SU-DHL-6 (cell line): Measurements from ENCODE around the gene SERPINA1.
"Not testable (repeated sequence)": the region's sequence is repeated elsewhere in the genome, so short reads cannot be mapped to it uniquely, and the experiment has no call there.

ENCODE experiments used
- H2AFZ ChIP-seq: fragments of 200-600 bp; sonication (generic); 2 replicates; pipeline ENCODE4 v1.6.1; 2014; ENCODE audit warnings: low read depth, mild to moderate bottlenecking, moderate library complexity, mixed read lengths, antibody characterized with exemption, low read length; ENCODE audit not compliant: severe bottlenecking
- H3F3A ChIP-seq: fragments of 200-600 bp; shearing (Covaris generic); 2 replicates; pipeline ENCODE4 v1.6.0; 2016; ENCODE audit warnings: antibody characterized with exemption, mild to moderate bottlenecking; ENCODE audit not compliant: insufficient read depth
- H3K27ac ChIP-seq: fragments of 200-600 bp; sonication (generic); 2 replicates; pipeline ENCODE4 v1.5.1; 2016; ENCODE audit warnings: low read depth, mild to moderate bottlenecking, low read length, moderate library complexity, mixed read lengths
- H3K27me3 ChIP-seq: fragments of 200-600 bp; sonication (generic), shearing (Covaris generic); 2 replicates; pipeline ENCODE4 v1.6.0; 2014; ENCODE audit warnings: mild to moderate bottlenecking, low read length
- H3K36me3 ChIP-seq: fragments of 200-600 bp; sonication (generic); 2 replicates; pipeline ENCODE4 v1.6.1; 2014; ENCODE audit warnings: mild to moderate bottlenecking, low read length, mixed read lengths
- H3K4me2 ChIP-seq: fragments of 300-600, 200-600 bp; shearing (Covaris generic), sonication (generic); 2 replicates; pipeline ENCODE4 v1.6.0; 2014; ENCODE audit warnings: low read length, low read depth, mild to moderate bottlenecking; ENCODE audit not compliant: poor library complexity, severe bottlenecking
- H3K4me3 ChIP-seq: fragments of 200-600 bp; sonication (generic); 2 replicates; pipeline ENCODE4 v1.5.1; 2014; ENCODE audit warnings: antibody characterized with exemption, low read length, mild to moderate bottlenecking, mixed read lengths; ENCODE audit not compliant: insufficient read depth, poor library complexity, severe bottlenecking
- H3K79me2 ChIP-seq: fragments of 200-600 bp; sonication (generic); 2 replicates; pipeline ENCODE4 v1.6.1; 2014; ENCODE audit warnings: mild to moderate bottlenecking, low read length, moderate library complexity; ENCODE audit not compliant: insufficient read depth
- H3K9ac ChIP-seq: fragments of 200-600 bp; sonication (generic); 2 replicates; pipeline ENCODE4 v1.7.0; 2014; ENCODE audit warnings: mild to moderate bottlenecking, low read length
- H3K9me2 ChIP-seq: fragments of 200-600 bp; sonication (generic); replicated peaks from 2 replicates; pipeline ENCODE4 v1.6.1; 2014; ENCODE audit warnings: low read length; ENCODE audit not compliant: insufficient read depth
- H3K9me3 ChIP-seq: fragments of 200-600 bp; sonication (generic); 2 replicates; pipeline ENCODE4 v1.6.1; 2014; ENCODE audit warnings: low read length, mixed read lengths; ENCODE audit not compliant: insufficient read depth
- H4K20me1 ChIP-seq: fragments of 200-600 bp; sonication (generic); 2 replicates; pipeline ENCODE4 v1.6.1; 2014; ENCODE audit warnings: low read depth, mild to moderate bottlenecking, antibody characterized with exemption, low read length, moderate library complexity, mixed read lengths
- CTCF ChIP-seq: fragments of 200-600 bp; sonication (generic); IDR thresholded peaks from one replicate; pipeline ENCODE4 v1.5.1; 2017; ENCODE audit warnings: antibody characterized with exemption, mild to moderate bottlenecking, low read length, moderate library complexity; ENCODE audit not compliant: insufficient read depth, poor library complexity, severe bottlenecking
- EZH2phosphoT487 ChIP-seq: fragments of 200-600 bp; sonication (generic), shearing (Covaris generic); conservative IDR thresholded peaks from 2 replicates; pipeline ENCODE4 v1.6.1; 2018; ENCODE audit warnings: mild to moderate bottlenecking, antibody characterized with exemption, low read length, moderate library complexity, mixed read lengths

The SERPINA1 gene

GRCh38 chr14:94411638-94412037 lies 23.2 kb upstream of the SERPINA1 start:
- TF ChIP-seq CTCF (no peak), EZH2phosphoT487 (no peak)
- Histone ChIP-seq H3K9me2 (no peaks in the 10 kb centered on the region), H3K9ac (no peak overlapping the region), H2AFZ (no peak overlapping the region), H3K9me3 (peaks cover 5% of the 10 kb centered on the region; the same call in 1 of the 2 replicates), H3F3A (no peaks in the 10 kb centered on the region), H3K4me2 (no peak overlapping the region), H3K27me3 (peaks cover 8% of the 10 kb centered on the region; the same call in 1 of the 2 replicates), H3K36me3 (0 out of 2 replicates have a peak, but pooled peaks cover 6% of the 10 kb centered on the region), H3K27ac (no peak overlapping the region), H3K4me3 (no peak overlapping the region), H3K79me2 (no peaks in the 10 kb centered on the region), H4K20me1 (no peaks in the 10 kb centered on the region)

GRCh38 chr14:94409430-94409829 lies 21.0 kb upstream of the SERPINA1 start:
- H3K9me2 ChIP-seq, H3F3A ChIP-seq, H3K4me2 ChIP-seq, H2AFZ ChIP-seq, H3K4me3 ChIP-seq, H3K9me3 ChIP-seq, H3K27me3 ChIP-seq, H3K36me3 ChIP-seq, H3K79me2 ChIP-seq, H4K20me1 ChIP-seq, H3K27ac ChIP-seq, H3K9ac ChIP-seq: not testable (repeated sequence)

- H3K9ac ChIP-seq = no peak overlapping the region
- no peaks in the 10 kb centered on the region for H3K79me2 ChIP-seq
- H3K36me3 ChIP-seq = 0 out of 2 replicates have a peak, but pooled peaks cover 6% of the 10 kb centered on the region
- H3K9me3 ChIP-seq = 0 out of 2 replicates have a peak, but pooled peaks cover 5% of the 10 kb centered on the region
- no peaks in the 10 kb centered on the region for H3F3A ChIP-seq
- no peak overlapping the region for H3K4me2 ChIP-seq
- H3K4me3 ChIP-seq = no peak overlapping the region
- H2AFZ ChIP-seq = no peak overlapping the region
- H3K27me3 ChIP-seq = peaks cover 8% of the 10 kb centered on the region; the same call in 1 of the 2 replicates
- H3K27ac ChIP-seq = no peak overlapping the region
- H3K9me2 ChIP-seq = no peaks in the 10 kb centered on the region
- no peaks in the 10 kb centered on the region for H4K20me1 ChIP-seq
- TF ChIP-seq EZH2phosphoT487 = no peak
- TF ChIP-seq CTCF = no peak
These were observed 20.2 kb upstream of the SERPINA1 start for GRCh38 chr14:94408546-94409095.

GRCh38 chr14:94407906-94408305 lies 19.5 kb upstream of the SERPINA1 start:
- Histone ChIP-seq H3K36me3 (0 out of 2 replicates have a peak, but pooled peaks cover 6% of the 10 kb centered on the region), H2AFZ (no peak overlapping the region), H3K4me3 (no peak overlapping the region), H3K9me3 (0 out of 2 replicates have a peak, but pooled peaks cover 5% of the 10 kb centered on the region), H3F3A (no peaks in the 10 kb centered on the region), H3K79me2 (no peaks in the 10 kb centered on the region), H3K9me2 (no peaks in the 10 kb centered on the region), H3K27me3 (0 out of 2 replicates have a peak, but pooled peaks cover 4% of the 10 kb centered on the region), H4K20me1 (no peaks in the 10 kb centered on the region), H3K9ac (no peak overlapping the region), H3K4me2 (no peak overlapping the region), H3K27ac (no peak overlapping the region)
- TF ChIP-seq CTCF = no peak
- no peak for TF ChIP-seq EZH2phosphoT487
